Measurements from ENCODE around the gene CELF3.

GRCh38 chr1:151705753-151706463 is 10.7 kb downstream of the CELF3 start:
- no peak for TF ChIP-seq EZH2phosphoT487 (IDR thresholded peaks at IDR 0.05; ENCODE audit: insufficient read depth, low read depth)
- TF ChIP-seq EZH2 (IDR thresholded peaks at IDR 0.05; ENCODE audit: insufficient read depth, poor library complexity, severe bottlenecking): no peak
